CD4-positive, alpha-beta T cell (primary cell): ENCODE results near the gene STXBP2. TPM values are rescaled to one million over a fixed set of nuclear protein-coding genes. Genes with fewer than 3 reads are reported as not detected.

ENCODE experiments used
- ATAC-seq: fragments of 200-7000 bp; cut with Tn5 transposase; one replicate; pipeline ENCODE4 v1.10.0; 2022; ENCODE audit warnings: mild to moderate bottlenecking; ENCODE audit not compliant: poor library complexity
- CTCF ChIA-PET: fragments of 350-600 bp; sonication (Branson Sonifier 250); formaldehyde crosslinking; loops from one replicate; lab custom pipeline; 2021; ENCODE audit warnings: antibody characterized with exemption, inconsistent platforms; lab: Charles Lee
- POLR2A ChIA-PET: fragments of 350-600 bp; sonication (Branson Sonifier 250); formaldehyde crosslinking; loops from one replicate; lab custom pipeline; 2021; ENCODE audit warnings: antibody characterized with exemption, inconsistent platforms; lab: Charles Lee
- DNase-seq, 14 experiments: peaks; one replicate each; pipeline ENCODE4 v3.0.0-alpha.2; 2013 to 2020; ENCODE audit warnings: mixed read lengths in 2 of 14
- H3K27ac ChIP-seq, 2 donors: one replicate each; pipeline versions ENCODE4 v1.5.1 to v1.7.0; 2013; ENCODE audit warnings: low read length in 2 of 2, low read depth in 1 of 2, mild to moderate bottlenecking in 1 of 2
- H3K27me3 ChIP-seq, 2 experiments: 1 replicate in 1 of 2; 2 replicates in 1 of 2; pipeline versions ENCODE4 v1.6.1 to v1.7.0; 2013; ENCODE audit warnings: low read length in 2 of 2, control low read depth in 1 of 2, mild to moderate bottlenecking in 1 of 2, moderate library complexity in 1 of 2; ENCODE audit not compliant: insufficient read depth in 2 of 2, control insufficient read depth in 1 of 2
- H3K36me3 ChIP-seq: one replicate; pipeline ENCODE4 v1.6.1; 2013; ENCODE audit warnings: low read length, control low read depth; ENCODE audit not compliant: insufficient read depth
- H3K4me1 ChIP-seq: one replicate; pipeline ENCODE4 v1.6.1; 2013; ENCODE audit warnings: low read length, control low read depth; ENCODE audit not compliant: insufficient read depth
- H3K4me3 ChIP-seq: one replicate; pipeline ENCODE4 v1.5.1; 2013; ENCODE audit warnings: mild to moderate bottlenecking, low read length, moderate library complexity
- H3K9me3 ChIP-seq, 2 experiments: 1 replicate in 1 of 2; 2 replicates in 1 of 2; pipeline versions ENCODE4 v1.6.1 to v1.7.0; 2013; ENCODE audit warnings: low read length in 2 of 2, mild to moderate bottlenecking in 2 of 2, control low read depth in 1 of 2, moderate library complexity in 1 of 2; ENCODE audit not compliant: control insufficient read depth in 1 of 2, insufficient read depth in 1 of 2
- H3K27ac Mint-ChIP-seq: one replicate; pipeline ENCODE4 v1.8.0; 2020; ENCODE audit warnings: mixed read lengths
- H3K27me3 Mint-ChIP-seq: one replicate; pipeline ENCODE4 v1.8.0; 2021; ENCODE audit warnings: mixed read lengths
- H3K36me3 Mint-ChIP-seq: one replicate; pipeline ENCODE4 v1.8.0; 2021; ENCODE audit warnings: low read depth, mixed read lengths
- H3K4me1 Mint-ChIP-seq: one replicate; pipeline ENCODE4 v1.8.0; 2021; ENCODE audit warnings: low read depth, mixed read lengths
- H3K4me3 Mint-ChIP-seq: one replicate; pipeline ENCODE4 v1.8.0; 2020; ENCODE audit warnings: mild to moderate bottlenecking, mixed read lengths
- H3K9me3 Mint-ChIP-seq: one replicate; pipeline ENCODE4 v1.8.0; 2020; ENCODE audit warnings: mixed read lengths
- CTCF ChIP-seq: fragments of 200-600 bp; IDR thresholded peaks from one replicate; pipeline ENCODE4 v1.8.0; 2022; ENCODE audit warnings: antibody characterized with exemption, mild to moderate bottlenecking
- intact Hi-C, 2 experiments: fragments of 100-400 bp; cut with DNase I in 1 of 2; cut with micrococcal nuclease in 1 of 2; formaldehyde crosslinking; loops; one replicate each; pipeline versions ENCODE4 v1.15.1 to v1.9.0; 2023 to 2025; cut with DNase I, micrococcal nuclease
- microRNA-seq: library from miRNA; unstranded; fragments of <30 nt; microRNA quantifications from one replicate; pipeline ENCODE4 v1.2.0, GENCODE V29; 2021; ENCODE audit warnings: borderline microRNAs expressed, borderline replicate concordance
- total RNA-seq, 174 experiments: library from RNA in 2 of 174; stranded (reverse) in 2 of 174; gene quantifications; one replicate each; pipeline ENCODE4 v1.2.3 and lab custom pipeline; 2021 to 2026

STXBP2 gene
- total RNA-seq, 2 experiments from 2014 or later: 234 to 241 TPM

- Mint-ChIP-seq H3K4me3 (no peak overlapping the region), H3K9me3 (no peaks in the 10 kb centered on the region), H3K4me1 (no peaks in the 10 kb centered on the region), H3K27ac (no peak overlapping the region), H3K36me3 (no peaks in the 10 kb centered on the region), H3K27me3 (no peaks in the 10 kb centered on the region)
- ChIA-PET CTCF (no interaction called here), POLR2A (no interaction called here)
- DNase-seq (peak in 3 of 14 experiments; percentile 51 to 69 (median 53)), ATAC-seq (peak; percentile 39)
- peaks cover 0 to 8% of the 10 kb centered on the region in 2 experiments for H3K9me3 ChIP-seq
- H3K36me3 ChIP-seq: no peaks in the 10 kb centered on the region
- no peak overlapping the region for H3K27ac ChIP-seq
- no peak overlapping the region for H3K4me3 ChIP-seq
- peaks cover 0 to 5% of the 10 kb centered on the region in 2 experiments for H3K27me3 ChIP-seq
- no peak for TF ChIP-seq CTCF
- intact Hi-C loops: no loop called here
- peaks cover 26% of the 10 kb centered on the region for H3K4me1 ChIP-seq
Measured at GRCh38 chr19:7692417-7693088, 55.6 kb downstream of the STXBP2 start.

- no peak for ATAC-seq
- POLR2A ChIA-PET: no interaction called here
- peaks cover 5% of the 10 kb centered on the region for H3K4me1 Mint-ChIP-seq
Measured at GRCh38 chr19:7694499-7694898, 57.6 kb downstream of the STXBP2 start.

More at GRCh38 chr19:7694499-7694898, 57.6 kb downstream of the STXBP2 start:
- Mint-ChIP-seq H3K36me3 (no peaks in the 10 kb centered on the region), H3K27me3 (peaks cover 11% of the 10 kb centered on the region), H3K27ac (no peak overlapping the region), H3K9me3 (no peaks in the 10 kb centered on the region), H3K4me3 (no peak overlapping the region)
- CTCF ChIA-PET: no interaction called here
- Histone ChIP-seq H3K4me3 (no peak overlapping the region), H3K36me3 (no peaks in the 10 kb centered on the region), H3K27ac (no peak overlapping the region), H3K27me3 (peaks cover 0 to 13% of the 10 kb centered on the region in 2 experiments), H3K4me1 (peaks cover 23% of the 10 kb centered on the region), H3K9me3 (peaks cover 0 to 8% of the 10 kb centered on the region in 2 experiments)
- intact Hi-C loops: no loop called here
- DNase-seq: no peak
- TF ChIP-seq CTCF: no peak

Small RNAs within 50 kb of the gene (microRNA-seq; reads per million reads assigned to microRNA genes)
- gene MIR6792: not detected

Other genes with a start within 250 kb of the STXBP2 start
- gene PEX11G, start 148.1 kb upstream of the STXBP2 start, total RNA-seq: not detected
- gene ZNF358, start 121.0 kb upstream of the STXBP2 start, total RNA-seq: 1 to 10 TPM; 5.1 to 5.2 TPM
- 1 to 10 TPM; 7.9 to 8.8 TPM for gene MCOLN1, start 114.5 kb upstream of the STXBP2 start, total RNA-seq
- 10 to 100 TPM; 62.0 to 70.9 TPM for gene PNPLA6, start 101.4 kb upstream of the STXBP2 start, total RNA-seq
- gene CAMSAP3, start 41.2 kb upstream of the STXBP2 start, total RNA-seq: under 1 TPM; 0.16 to 0.25 TPM
- 100 to 1,000 TPM; 118 to 121 TPM for gene XAB2, start 7.6 kb upstream of the STXBP2 start, total RNA-seq
- 100 to 1,000 TPM; 178 to 188 TPM for gene PET100, start 7.3 kb upstream of the STXBP2 start, total RNA-seq
- 1 to 10 TPM; 1.9 to 2.1 TPM for gene PCP2, start 3.4 kb upstream of the STXBP2 start, total RNA-seq
- gene RETN, start 31.9 kb downstream of the STXBP2 start, total RNA-seq: not detected
- under 1 TPM in 1 of 2 experiments, not detected in 1; 0.38 TPM for gene MCEMP1, start 40.0 kb downstream of the STXBP2 start, total RNA-seq
- 10 to 100 TPM; 41.3 to 43.4 TPM for gene TRAPPC5, start 43.7 kb downstream of the STXBP2 start, total RNA-seq
- not detected for gene FCER2, start 65.0 kb downstream of the STXBP2 start, total RNA-seq
- gene CLEC4G, start 95.0 kb downstream of the STXBP2 start, total RNA-seq: not detected
- gene CD209, start 110.4 kb downstream of the STXBP2 start, total RNA-seq: not detected
- not detected for gene CLEC4M, start 126.1 kb downstream of the STXBP2 start, total RNA-seq
- gene EVI5L, start 193.1 kb downstream of the STXBP2 start, total RNA-seq: 1 to 10 TPM; 5.2 to 6.0 TPM
- under 1 TPM; 0.25 to 0.30 TPM for gene PRR36, start 237.3 kb downstream of the STXBP2 start, total RNA-seq